Thyroid gland (tissue), 4 donors: ENCODE measurements around the gene LLCFC1.

Experiments
- CTCF ChIP-seq, 6 experiments: fragments of 200-600 bp in 3 of 6; fragments of 450-650 bp in 3 of 6; sonication (generic) in 3 of 6; IDR thresholded peaks; one replicate each; pipeline ENCODE4 v1.5.1; 2016 to 2019; ENCODE audit warnings: antibody characterized with exemption in 6 of 6, mild to moderate bottlenecking in 2 of 6, inconsistent platforms in 1 of 6, moderate library complexity in 1 of 6
- POLR2A ChIP-seq, 2 donors: fragments of 450-650 bp; IDR thresholded peaks; one replicate each; pipeline ENCODE4 v1.6.1; 2017; ENCODE audit warnings: antibody characterized with exemption in 2 of 2, mild to moderate bottlenecking in 2 of 2, moderate library complexity in 1 of 2

GRCh38 chr7:142899661-142900060, 39.6 kb upstream of the LLCFC1 start:
- no peak for TF ChIP-seq CTCF (IDR thresholded peaks at IDR 0.05)
- TF ChIP-seq POLR2A (IDR thresholded peaks at IDR 0.05), result no peak
